C4-2B (cell line): Measurements from ENCODE around the gene GABBR1.

Experiments
- CTCF ChIP-seq: fragments of 450-650 bp; conservative IDR thresholded peaks from 2 replicates; pipeline ENCODE4 v1.5.1; 2017; ENCODE audit warnings: mild to moderate bottlenecking
- ZFX ChIP-seq: fragments of 450-650 bp; IDR thresholded peaks from 2 replicates; pipeline ENCODE4 v1.6.1; 2017

- TF ChIP-seq CTCF (no peak), ZFX (no peak)
Observed at GRCh38 chr6:29590218-29590808, 42.7 kb downstream of the GABBR1 start.
